NCI-H2196 (cell line): Measurements from ENCODE around the gene CFAP77.
"Not testable (repeated sequence)": the region's sequence is repeated elsewhere in the genome, so short reads cannot be mapped to it uniquely, and the experiment has no call there.

ENCODE experiments used
- DNase-seq: peaks from one replicate; lab custom pipeline; 2025; ENCODE audit not compliant: unreplicated experiment; lab: John Stamatoyannopoulos, UW

Gene CFAP77

DNA sequence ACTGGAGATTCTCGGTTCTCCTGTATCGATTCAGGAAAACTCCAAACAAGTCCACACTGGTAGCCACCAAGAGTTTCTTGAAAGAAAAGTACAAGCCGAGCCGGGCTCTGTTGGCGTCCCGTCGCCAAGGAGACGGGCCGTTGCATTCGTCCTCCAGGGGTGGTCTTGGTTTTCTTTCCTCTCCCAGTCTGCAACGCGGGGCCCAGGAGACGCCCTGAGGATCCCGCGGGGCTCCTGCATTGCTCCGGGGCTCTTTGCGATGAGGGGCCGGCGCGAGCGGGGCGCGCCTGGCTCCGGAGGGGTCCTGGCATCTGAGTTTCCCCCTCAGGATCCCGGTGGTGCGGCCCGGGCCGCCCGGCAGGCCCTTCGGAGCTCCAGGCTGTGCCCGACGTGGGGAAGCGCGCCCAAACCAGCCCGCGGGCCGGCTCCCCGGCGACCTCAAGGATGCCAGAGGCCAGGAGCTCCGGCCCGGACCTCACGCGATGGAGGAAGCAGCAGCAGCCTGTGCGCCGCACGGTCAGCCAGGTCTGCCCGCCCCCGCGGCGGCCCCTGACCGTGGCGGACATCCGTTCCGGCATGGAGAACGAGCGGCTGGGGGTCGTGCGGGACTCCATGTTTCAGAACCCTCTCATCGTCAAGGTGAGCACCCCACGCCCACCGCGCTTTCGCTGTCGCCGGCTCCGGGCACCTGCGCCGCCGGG, at the start of gene CFAP77:
Gene CFAP77 (plus strand): TSS at position 384 of the 701 bp plus-strand sequence. CDS start 61 bp downstream, at position 445.
- DNase-seq = peak; percentile 64

DNA sequence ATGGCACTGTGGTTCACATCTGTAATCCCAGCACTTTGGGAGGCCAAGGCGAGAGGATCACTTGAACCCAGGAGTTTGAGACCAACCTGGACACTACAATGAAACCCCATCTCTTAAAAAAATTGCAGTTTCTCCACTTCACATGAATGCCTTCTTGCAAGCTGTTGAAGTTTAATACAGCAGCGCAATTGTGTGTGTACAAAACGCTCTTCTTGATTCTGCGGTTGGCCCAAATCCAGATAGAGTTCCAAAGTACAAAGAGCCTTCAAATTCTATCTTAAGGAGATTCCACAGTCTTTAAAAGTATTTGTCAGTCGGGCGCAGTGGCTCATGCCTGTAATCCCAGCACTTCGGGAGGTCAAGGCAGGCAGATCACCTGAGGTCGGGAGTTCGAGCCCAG, 45.9 kb upstream of the CFAP77 start:
- DNase-seq = no peak

DNA sequence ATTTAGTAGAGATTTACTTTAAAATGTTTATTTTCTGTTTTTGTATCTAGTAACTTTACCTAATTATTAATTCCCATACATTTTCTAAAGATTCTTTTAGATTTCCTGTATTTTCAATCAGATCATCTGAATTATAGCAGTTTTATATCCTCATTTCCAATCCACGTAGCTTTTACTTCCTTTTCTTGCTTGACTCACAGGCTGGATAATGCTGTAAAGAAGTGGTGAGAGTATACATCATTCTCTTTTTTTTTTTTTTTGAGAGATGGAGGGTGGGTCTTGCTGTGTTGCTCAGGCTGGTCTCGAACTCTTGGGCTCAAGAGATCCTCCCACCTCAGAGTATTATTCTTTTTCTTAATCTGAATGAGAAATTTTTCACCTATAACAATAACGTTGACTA, 44.0 kb upstream of the CFAP77 start:
- DNase-seq = no peak

DNA sequence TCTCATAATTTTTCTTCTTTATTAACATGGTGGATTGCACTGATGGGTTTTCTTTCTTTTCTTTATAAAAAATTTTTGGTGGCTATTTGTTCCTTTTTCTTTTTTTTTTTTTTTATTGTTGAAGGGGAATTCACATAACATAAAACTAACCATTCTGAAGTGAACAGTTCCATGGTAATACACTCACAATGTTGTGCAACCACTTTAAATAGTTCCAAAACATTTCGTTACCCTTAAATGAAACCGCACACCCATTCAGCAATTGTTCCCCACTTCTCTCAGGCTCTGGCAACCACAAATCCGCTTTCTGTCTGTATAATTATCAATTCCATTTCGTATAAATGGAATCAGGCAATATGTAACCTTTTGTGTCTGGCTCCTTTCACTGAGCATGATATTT, 43.5 kb upstream of the CFAP77 start:
- no peak for DNase-seq

DNA sequence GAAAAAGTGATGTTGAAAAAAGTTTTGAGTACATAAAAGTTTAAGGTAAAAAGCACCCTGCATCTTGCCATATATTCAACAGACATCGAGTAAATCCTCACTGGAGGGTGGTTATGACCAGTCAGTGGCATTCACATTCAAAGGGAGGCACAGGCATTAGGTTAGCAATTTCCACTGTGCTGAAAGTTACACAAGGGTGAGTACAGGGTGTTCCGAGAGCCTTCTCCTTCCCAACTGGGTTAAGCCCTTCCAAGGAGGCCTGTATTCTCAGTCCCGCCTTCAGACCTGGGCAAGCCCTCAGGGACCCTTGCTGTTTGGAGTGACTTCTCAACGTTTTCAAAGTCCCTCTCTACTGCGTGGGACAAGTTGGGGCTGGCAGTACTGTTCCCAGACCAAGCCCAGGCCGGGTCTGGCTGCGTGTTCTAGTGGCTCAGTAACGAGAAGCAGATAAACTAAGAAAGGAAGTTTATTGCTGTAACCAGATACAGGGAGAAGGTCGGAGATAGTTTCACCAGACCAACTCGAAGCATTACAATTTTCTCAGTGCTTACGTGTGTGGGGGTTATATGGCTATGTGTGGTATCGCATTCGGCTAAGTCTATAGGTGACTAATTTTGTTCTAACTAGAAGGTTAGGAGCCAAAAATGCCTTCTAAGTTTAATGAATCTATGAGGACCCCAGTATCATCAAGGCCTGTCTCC, 42.2 kb upstream of the CFAP77 start:
- DNase-seq = no peak

DNA sequence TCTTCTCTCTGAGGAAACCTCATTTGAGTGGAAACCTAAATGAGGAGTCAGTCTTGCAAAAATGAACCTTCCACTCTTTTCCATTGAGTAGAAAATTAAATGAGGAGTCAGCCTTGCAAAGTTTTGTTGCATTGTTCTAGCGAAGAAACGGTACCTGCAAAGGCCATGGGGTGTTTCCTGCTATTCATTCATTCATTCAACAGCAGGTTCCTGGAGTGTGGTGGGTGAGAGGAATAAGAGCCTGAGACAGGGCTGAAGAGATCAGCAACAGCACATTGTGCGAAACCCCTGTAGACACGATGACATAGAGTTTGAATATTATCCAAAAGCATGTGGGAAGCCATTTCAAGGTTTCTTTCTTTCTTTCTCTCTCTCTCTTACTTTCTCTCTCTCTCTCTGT, 40.6 kb upstream of the CFAP77 start:
- DNase-seq = no peak

DNA sequence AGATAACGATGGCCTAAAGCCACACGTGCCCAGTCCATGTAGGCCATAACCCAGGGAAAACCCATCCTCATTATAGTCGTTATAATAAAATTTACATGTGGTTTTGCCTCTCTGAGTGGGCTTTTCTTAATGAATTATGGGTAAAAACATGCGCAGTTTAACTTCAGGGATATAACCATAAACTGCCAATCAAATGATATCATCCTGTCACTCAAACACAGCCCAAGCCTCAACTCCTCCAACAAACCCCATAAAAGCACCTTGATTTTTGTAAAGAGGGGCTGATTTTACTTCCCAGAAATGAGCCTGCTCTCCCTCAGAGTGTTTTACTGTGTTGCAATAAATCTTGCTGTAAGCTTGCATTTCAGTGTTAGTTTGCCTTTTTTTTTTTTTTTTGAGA, 39.4 kb upstream of the CFAP77 start:
- DNase-seq = no peak

DNA sequence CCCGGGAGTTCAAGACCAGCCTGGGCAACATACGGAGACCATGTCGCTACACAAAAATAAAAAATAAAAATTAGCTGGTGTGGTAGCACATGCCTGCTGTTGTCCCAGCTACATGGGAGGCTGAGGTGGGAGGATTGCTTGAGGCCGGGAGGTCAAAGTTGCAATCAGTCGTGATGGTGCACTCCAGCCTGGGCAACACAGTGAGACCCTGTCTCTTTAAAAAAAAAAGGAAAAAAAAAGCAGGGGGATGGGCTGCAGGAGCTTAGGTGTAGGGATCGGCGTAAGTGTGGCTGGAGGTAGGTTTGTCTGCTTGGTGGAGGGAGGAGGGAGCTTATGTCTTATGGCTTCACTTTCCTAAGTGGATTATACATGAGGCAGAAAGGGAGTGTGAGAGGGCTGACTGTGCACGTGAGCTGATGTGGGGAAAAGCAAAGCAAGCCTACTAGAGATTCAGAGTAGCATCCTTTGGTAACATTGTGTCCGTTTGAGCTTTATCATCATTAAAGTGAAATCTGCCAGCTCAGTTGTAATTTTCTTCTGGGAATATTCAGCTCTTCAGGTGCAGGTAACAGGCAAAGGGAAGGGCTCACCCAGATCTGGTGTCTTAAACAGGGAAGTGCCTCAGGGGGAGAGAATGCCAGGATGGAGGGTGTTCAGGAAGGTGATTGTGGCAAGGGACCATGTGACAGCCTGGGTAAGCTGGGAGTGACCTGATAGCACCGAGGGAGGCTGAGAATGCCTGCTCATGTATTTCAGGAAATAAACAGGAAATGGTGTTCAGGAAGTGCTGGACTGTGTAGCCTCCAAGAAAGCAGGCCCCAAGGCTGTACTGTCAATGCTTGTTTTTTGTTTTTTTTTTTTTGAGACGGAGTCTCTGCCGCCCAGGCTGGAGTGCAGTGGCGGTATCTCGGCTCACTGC, 37.6 kb upstream of the CFAP77 start:
- no peak for DNase-seq

DNA sequence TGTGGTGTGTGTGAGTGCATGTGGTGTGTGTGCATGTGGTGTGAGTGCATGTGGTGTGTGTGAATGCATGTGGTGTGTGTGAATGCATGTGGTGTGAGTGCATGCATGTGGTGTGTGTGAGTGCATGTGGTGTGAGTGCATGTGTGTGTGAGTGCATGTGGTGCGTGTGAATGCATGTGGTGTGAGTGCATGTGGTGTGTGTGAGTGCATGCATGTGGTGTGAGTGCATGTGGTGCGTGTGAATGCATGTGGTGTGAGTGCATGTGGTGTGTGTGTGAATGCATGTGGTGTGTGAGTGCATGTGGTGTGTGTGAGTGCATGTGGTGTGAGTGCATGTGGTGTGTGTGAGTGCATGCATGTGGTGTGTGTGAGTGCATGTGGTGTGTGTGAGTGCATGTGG, 32.2 kb upstream of the CFAP77 start:
- DNase-seq = not testable (repeated sequence)

DNA sequence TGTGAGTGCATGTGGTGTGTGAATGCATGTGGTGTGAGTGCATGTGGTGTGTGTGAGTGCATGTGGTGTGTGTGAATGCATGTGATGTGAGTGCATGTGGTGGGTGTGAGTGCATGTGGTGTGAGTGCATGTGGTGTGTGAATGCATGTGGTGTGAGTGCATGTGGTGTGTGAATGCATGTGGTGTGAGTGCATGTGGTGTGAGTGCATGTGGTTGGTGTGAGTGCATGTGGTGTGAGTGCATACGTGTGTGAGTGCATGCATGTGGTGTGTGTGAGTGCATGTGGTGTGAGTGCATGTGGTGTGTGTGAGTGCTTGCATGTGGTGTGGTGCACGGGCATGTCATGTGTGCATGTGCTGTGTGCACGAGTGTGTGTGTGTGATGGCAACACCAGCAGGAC, 31.6 kb upstream of the CFAP77 start:
- DNase-seq = not testable (repeated sequence)

DNA sequence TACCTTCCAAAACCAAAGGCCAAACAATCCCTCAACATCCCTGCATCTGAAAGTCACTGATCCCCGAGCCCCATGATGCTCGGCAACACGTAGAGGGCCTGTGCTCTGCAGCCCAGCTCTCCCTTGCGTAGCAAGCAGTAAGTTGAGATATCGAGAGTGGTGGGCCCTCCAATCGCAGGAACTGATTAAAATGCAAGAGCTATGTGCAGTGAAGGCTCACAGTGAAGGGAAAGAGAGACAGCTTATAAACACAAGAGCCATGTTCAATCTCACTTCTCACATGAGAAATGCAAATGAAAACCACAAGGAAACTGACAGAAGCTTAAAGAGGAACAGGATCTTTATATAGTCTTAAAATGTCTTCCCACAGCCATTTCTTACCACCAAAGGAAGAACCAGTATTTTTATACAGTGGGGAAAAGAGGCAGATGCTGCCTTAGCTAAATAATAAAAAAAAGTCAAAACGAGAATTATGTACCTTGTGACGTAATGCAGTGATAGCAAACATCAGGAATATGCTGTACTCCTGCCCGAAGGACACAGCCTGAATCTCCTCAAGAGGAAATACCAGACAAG, 28.0 kb upstream of the CFAP77 start:
- DNase-seq = no peak

DNA sequence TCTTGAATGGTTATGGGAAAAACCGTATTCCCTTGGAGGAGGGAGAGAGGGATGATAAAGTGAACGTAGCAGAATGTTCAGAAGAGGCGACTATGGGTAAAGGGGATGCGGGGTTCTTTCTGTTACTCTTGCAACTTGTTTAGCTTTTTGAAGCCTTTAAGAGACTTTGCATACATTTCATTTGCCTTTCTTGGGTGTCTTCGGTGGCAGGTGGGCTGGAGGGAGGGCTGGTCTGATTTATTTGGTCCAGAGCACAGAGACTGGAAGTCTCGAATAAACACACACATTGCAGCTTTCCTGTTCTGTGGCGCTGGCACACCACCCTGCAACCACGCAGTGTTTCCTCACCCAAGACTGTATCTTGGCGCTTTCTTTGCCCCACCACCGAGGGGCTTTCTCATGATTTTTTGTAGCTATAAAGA, 26.5 kb upstream of the CFAP77 start:
- no peak for DNase-seq

DNA sequence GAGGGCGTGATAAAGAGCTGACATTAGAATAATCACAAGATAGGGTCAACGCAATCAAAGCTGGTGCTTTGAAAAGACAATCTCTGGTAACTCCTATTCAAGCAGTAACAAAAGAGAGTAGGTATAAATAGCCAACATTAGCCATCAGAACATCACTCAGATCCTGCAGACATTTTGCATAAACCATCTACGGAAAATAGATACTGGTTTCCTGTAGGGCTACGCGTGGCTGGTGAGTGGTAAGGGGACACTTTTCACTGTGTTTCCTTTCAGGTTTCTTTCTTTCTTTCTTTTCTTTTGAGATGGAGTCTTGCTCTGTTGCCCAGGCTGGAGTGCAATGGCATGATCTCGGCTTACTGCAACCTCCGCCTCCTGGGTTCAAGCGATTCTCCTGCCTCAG, 25.6 kb upstream of the CFAP77 start:
- DNase-seq = no peak

DNA sequence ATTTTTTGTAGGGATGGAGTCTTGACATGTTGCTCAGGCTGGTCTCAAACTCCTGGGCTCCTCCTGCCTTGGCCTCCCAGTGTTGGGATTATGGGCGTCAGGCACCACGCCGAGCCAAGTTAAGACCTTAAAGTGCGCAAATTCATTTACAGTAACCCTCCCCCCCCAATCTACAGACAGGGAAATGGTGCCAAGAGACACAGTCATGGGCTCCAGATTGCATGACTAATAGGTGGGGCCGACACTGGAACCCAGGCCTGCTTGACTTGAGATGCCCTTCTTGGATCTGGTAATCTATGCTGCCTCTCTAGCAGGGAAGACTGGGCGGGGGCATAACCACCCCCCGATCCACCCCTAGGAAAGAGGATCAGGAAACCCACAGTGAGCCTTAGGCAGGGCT, 22.9 kb upstream of the CFAP77 start:
- no peak for DNase-seq

DNA sequence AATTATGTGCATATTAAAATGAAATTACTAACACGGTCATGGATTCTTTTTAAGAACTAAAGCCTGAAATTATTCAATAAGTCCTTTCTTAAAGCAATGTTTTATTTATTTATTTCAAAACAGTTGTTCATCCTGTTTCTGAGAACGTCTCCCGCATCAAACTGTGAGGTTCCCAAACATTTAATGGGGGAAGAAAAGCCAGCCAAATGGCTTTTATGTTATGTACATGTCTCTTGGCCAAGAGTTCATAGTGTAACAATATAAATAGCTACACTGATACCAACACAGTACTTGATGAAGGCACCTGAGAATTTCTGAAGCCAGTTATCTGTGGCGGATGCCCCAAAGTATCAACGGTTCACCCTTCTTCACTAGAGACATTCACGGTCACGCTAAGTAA, 19.0 kb upstream of the CFAP77 start:
- no peak for DNase-seq

DNA sequence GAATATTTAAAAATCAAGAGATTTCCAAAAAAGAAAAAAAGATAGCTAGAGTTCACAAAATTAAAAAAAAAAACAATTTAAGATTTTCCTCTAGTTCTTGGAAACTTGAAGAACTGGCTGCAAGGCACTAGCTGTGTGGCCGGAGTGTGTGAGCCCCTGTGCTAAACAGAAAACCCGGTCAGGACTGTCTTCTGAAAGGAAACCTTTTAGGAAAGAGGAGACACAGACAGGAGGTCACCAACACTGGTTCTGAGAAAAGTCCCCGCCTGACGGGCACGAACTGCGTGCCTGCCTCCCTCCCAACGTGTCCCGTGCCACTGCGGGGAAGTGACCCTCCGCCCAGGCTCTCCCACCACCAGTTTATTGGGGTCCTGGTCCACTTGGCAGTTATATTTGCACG, 18.6 kb upstream of the CFAP77 start:
- DNase-seq = no peak

DNA sequence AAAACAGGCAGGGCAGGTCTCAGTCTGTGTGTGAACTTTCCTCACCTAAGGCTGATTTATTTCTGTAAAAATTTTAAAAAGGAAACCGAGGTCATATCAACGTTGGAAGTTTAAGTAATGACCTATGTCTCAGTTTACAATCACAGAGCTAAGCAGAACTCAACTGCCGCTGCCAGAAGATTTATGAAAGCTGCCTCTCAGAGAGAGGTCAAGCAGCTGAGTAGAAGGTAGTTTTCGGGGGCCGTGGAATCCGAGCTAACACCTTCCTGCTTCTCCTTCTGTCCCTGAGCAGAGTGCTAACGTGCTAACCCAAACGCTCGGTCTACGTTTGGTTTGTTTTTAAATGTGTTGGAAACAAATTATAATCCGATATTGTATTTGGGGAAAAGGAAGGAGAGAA, 14.5 kb upstream of the CFAP77 start:
- no peak for DNase-seq

DNA sequence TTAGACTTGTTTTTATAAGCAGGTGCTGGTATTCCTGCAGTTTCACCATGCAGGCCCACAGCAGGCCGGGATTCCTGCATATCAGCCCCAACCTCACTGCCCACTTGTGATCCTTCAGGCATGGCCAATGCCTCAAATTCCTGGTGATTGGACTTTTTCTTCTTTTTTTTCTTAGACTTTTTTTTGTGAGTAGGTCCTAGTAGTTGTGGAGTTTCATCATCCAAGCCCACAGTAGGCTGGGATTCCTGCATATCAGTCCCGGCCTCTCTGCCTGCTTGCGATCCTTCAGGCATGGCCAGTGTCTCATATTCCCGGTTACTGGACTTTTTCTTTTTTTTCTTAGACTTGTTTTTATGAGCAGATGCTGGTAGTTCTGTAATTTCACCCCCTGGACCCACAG, 8.2 kb upstream of the CFAP77 start:
- no peak for DNase-seq

DNA sequence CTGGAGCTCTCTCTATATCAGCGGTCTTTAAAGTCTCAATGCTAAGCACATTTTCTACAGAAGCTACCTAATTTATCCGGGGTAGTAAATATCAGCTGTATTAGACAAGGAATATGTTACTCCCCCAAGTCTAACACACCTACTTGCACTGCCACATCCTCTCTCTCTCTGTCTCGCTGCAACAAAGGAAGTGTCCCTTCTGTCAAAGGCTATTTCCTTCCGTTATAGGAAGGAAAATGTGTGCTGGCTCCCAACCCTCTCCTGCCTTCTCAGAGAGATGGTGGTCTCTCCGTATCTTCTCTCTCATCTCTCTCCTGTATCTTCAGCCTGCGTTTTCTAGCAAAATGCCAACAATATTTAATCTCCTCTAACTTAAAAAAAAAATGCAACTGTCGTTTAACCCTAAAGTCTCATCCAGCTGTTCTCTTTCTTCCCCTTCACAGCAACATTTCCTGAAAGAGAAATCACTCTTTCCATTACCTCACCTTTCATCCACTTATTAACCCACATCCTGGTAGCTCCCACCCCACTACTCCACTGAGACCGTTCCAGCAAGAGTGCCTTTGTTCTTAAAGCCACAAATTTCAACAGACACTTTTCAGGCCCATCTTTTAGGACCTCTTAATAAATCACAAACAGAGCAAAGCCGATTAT, 5.7 kb upstream of the CFAP77 start:
- DNase-seq = no peak

DNA sequence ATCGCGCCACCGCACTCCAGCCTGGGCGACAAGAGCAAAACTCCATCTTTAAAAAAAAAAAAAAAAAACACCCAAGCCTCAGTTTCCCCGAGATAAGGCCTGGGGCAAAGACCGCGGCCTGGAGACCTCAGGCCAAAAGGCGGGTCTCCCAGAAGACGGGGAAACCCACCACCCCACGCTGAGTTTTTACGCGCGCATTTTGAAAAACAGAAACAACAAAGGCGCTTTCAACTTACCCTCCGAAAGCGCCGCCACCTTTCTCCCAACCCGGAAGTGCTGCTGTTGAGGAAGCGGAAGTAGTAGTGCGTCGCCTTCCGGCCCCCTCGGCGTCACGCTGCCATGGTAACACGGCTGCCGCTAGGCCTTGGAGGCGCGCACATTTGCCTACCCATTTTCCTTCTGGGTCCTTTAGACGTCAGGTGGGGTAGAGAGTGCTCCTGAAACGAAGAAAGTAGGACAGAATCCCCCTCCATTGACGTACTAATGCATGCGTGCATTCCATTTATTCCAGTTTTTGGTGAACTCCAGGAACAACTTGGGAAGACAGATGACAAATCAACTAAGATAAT, 3.4 kb upstream of the CFAP77 start, which contains the start of gene TTF1:
Gene TTF1 (minus strand): TSS at position 287 of the 569 bp plus-strand sequence. CDS start 4,019 bp downstream, outside the sequence.
- peak; percentile 92 for DNase-seq
